ENCODE data around the gene GAD2.

The GAD2 gene

GRCh38 chr10:26222563-26222962 lies 6.0 kb downstream of the GAD2 start:
- Histone ChIP-seq H2AFZ (ENCODE audit: low read depth) (no peak overlapping the region), H3K9ac (no peak overlapping the region), H3K79me2 (ENCODE audit: insufficient read depth, low read depth) (no peaks in the 10 kb centered on the region), H3K4me2 (no peak overlapping the region), H3K27ac (no peak overlapping the region), H3K27me3 (ENCODE audit: insufficient read depth, low read depth) (no peaks in the 10 kb centered on the region), H3K4me1 (ENCODE audit: low read depth, poor library complexity, severe bottlenecking) (no peaks in the 10 kb centered on the region), H4K20me1 (ENCODE audit: insufficient read depth) (no peaks in the 10 kb centered on the region), H3K4me3 (IDR thresholded peaks at IDR 0.05; ENCODE audit: insufficient read depth, low read depth, low read length) (no peak overlapping the region), H3K36me3 (ENCODE audit: insufficient read depth) (no peaks in the 10 kb centered on the region)
- no peak for TF ChIP-seq CTCF (conservative IDR thresholded peaks at IDR 0.05; ENCODE audit: low read depth, low read length)

- Histone ChIP-seq H3K4me2 (no peak overlapping the region), H2AFZ (ENCODE audit: low read depth) (no peak overlapping the region), H3K4me3 (IDR thresholded peaks at IDR 0.05; ENCODE audit: insufficient read depth, low read depth, low read length) (no peak overlapping the region), H3K36me3 (ENCODE audit: insufficient read depth) (no peaks in the 10 kb centered on the region), H3K4me1 (ENCODE audit: low read depth, poor library complexity, severe bottlenecking) (no peaks in the 10 kb centered on the region), H3K27ac (no peak overlapping the region), H4K20me1 (ENCODE audit: insufficient read depth) (no peaks in the 10 kb centered on the region), H3K79me2 (ENCODE audit: insufficient read depth, low read depth) (no peaks in the 10 kb centered on the region), H3K9ac (no peak overlapping the region), H3K27me3 (ENCODE audit: insufficient read depth, low read depth) (no peaks in the 10 kb centered on the region)
- TF ChIP-seq CTCF (conservative IDR thresholded peaks at IDR 0.05; ENCODE audit: low read depth, low read length) = no peak
Measured at GRCh38 chr10:26225322-26225721, 8.7 kb downstream of the GAD2 start.

GRCh38 chr10:26227786-26228185 lies 11.2 kb downstream of the GAD2 start:
- Histone ChIP-seq H3K4me3 (IDR thresholded peaks at IDR 0.05; ENCODE audit: insufficient read depth, low read depth, low read length) (no peak overlapping the region), H2AFZ (ENCODE audit: low read depth) (no peak overlapping the region), H3K9ac (no peak overlapping the region), H4K20me1 (ENCODE audit: insufficient read depth) (no peaks in the 10 kb centered on the region), H3K79me2 (ENCODE audit: insufficient read depth, low read depth) (no peaks in the 10 kb centered on the region), H3K27ac (no peak overlapping the region), H3K36me3 (ENCODE audit: insufficient read depth) (no peaks in the 10 kb centered on the region), H3K27me3 (ENCODE audit: insufficient read depth, low read depth) (no peaks in the 10 kb centered on the region), H3K4me2 (no peak overlapping the region), H3K4me1 (ENCODE audit: low read depth, poor library complexity, severe bottlenecking) (no peaks in the 10 kb centered on the region)
- TF ChIP-seq CTCF (conservative IDR thresholded peaks at IDR 0.05; ENCODE audit: low read depth, low read length) = no peak

- Histone ChIP-seq H3K4me1 (ENCODE audit: low read depth, poor library complexity, severe bottlenecking) (no peaks in the 10 kb centered on the region), H3K79me2 (ENCODE audit: insufficient read depth, low read depth) (no peaks in the 10 kb centered on the region)
Measured at GRCh38 chr10:26232174-26232573, 15.6 kb downstream of the GAD2 start.

More at GRCh38 chr10:26232174-26232573, 15.6 kb downstream of the GAD2 start:
- no peak overlapping the region for H3K4me3 ChIP-seq (IDR thresholded peaks at IDR 0.05; ENCODE audit: insufficient read depth, low read depth, low read length)
- H3K4me2 ChIP-seq = no peak overlapping the region
- H4K20me1 ChIP-seq (ENCODE audit: insufficient read depth) = no peaks in the 10 kb centered on the region
- no peaks in the 10 kb centered on the region for H3K27me3 ChIP-seq (ENCODE audit: insufficient read depth, low read depth)
- H3K36me3 ChIP-seq (ENCODE audit: insufficient read depth) = no peaks in the 10 kb centered on the region
- no peak for TF ChIP-seq CTCF (conservative IDR thresholded peaks at IDR 0.05; ENCODE audit: low read depth, low read length)
- H2AFZ ChIP-seq (ENCODE audit: low read depth) = no peak overlapping the region
- no peak overlapping the region for H3K9ac ChIP-seq
- H3K27ac ChIP-seq = no peak overlapping the region
